A549 treated with AZD9567 at 1 μM for 4 hours (cell line): Measurements from ENCODE around the gene KLF3. TPM values are rescaled to one million over a fixed set of nuclear protein-coding genes. Genes with fewer than 3 reads are reported as not detected.

ENCODE experiments used
- total RNA-seq: library from RNA; stranded (reverse); fragments of 200-300 nt; extraction: Qiagen RNA extraction; gene quantifications from 5 replicates; pipeline ENCODE4 v1.2.3, GENCODE V29; 2022; ENCODE audit not compliant: insufficient read depth

Gene KLF3
- 9.2 to 14.2 TPM (median 11.9 TPM) in 5 replicates for total RNA-seq

GRCh38 chr4:38663801-38664705, at the start of gene KLF3:
Gene KLF3, plus strand, starts transcription at chr4:38664199. Its CDS starts 16,427 bp downstream, at chr4:38680626.

Other genes with a start within 250 kb of the KLF3 start
- gene TLR10, start 118.8 kb downstream of the KLF3 start, total RNA-seq: 0.03 to 0.06 TPM in 2 of 5 replicates, not detected in the others
- 0.10 to 0.28 TPM (median 0.19 TPM) in 4 of 5 replicates, not detected in the other for gene TLR1, start 140.6 kb downstream of the KLF3 start, total RNA-seq
- gene TLR6, start 192.6 kb downstream of the KLF3 start, total RNA-seq: 1.3 to 2.2 TPM (median 1.8 TPM) in 5 replicates
- gene FAM114A1, start 203.6 kb downstream of the KLF3 start, total RNA-seq: 21.0 to 48.9 TPM (median 33.4 TPM) in 5 replicates